Esophagus muscularis mucosa (tissue), 4 donors: ENCODE results near the gene CHRNA4. TPM values are rescaled to one million over a fixed set of nuclear protein-coding genes. Genes with fewer than 3 reads are reported as not detected.

ENCODE experiments used
- DNase-seq: peaks from one replicate; pipeline ENCODE4 v3.0.0-alpha.2; 2017; ENCODE audit errors: extremely low spot score
- H3K27ac ChIP-seq, 4 donors: fragments of 200-600 bp; sonication (generic); replicated peaks in 1 of 4; 1 replicate in 3 of 4; 2 replicates in 1 of 4; pipeline ENCODE4 v1.5.1; 2016 to 2019; ENCODE audit warnings: mild to moderate bottlenecking in 1 of 4
- H3K27me3 ChIP-seq, 4 donors: fragments of 200-600 bp; sonication (generic); one replicate each; pipeline versions ENCODE4 v1.5.1 to v1.6.0; 2016 to 2019
- H3K36me3 ChIP-seq, 4 donors: fragments of 200-600 bp; sonication (generic); one replicate each; pipeline ENCODE4 v1.5.1; 2016 to 2019
- H3K4me1 ChIP-seq, 4 donors: fragments of 200-600 bp; sonication (generic); one replicate each; pipeline ENCODE4 v1.5.1; 2016 to 2019
- H3K4me3 ChIP-seq, 4 donors: fragments of 200-600 bp; sonication (generic); 1 replicate in 2 of 4; 2 replicates in 2 of 4; pipeline ENCODE4 v1.5.1; 2016 to 2019; ENCODE audit warnings: mild to moderate bottlenecking in 4 of 4, moderate library complexity in 1 of 4
- H3K9me3 ChIP-seq, 4 donors: fragments of 200-600 bp; sonication (generic); 1 replicate in 3 of 4; 2 replicates in 1 of 4; pipeline ENCODE4 v1.5.1; 2016 to 2019
- CTCF ChIP-seq, 3 experiments: fragments of 200-600 bp in 2 of 3; fragments of 450-650 bp in 1 of 3; sonication (generic) in 2 of 3; IDR thresholded peaks; one replicate each; pipeline ENCODE4 v1.5.1; 2017 to 2019; ENCODE audit warnings: antibody characterized with exemption in 3 of 3, mild to moderate bottlenecking in 2 of 3, moderate library complexity in 1 of 3
- EP300 ChIP-seq: sonication (generic); formaldehyde crosslinking; IDR thresholded peaks from one replicate; pipeline ENCODE4 v1.6.1; 2017; ENCODE audit warnings: antibody characterized with exemption
- POLR2A ChIP-seq: fragments of 450-650 bp; IDR thresholded peaks from one replicate; pipeline ENCODE4 v1.6.1; 2017; ENCODE audit warnings: antibody characterized with exemption, moderate library complexity, mild to moderate bottlenecking, low read depth
- POLR2AphosphoS5 ChIP-seq, 2 donors: sonication (generic); formaldehyde crosslinking; IDR thresholded peaks; one replicate each; pipeline ENCODE4 v1.6.1; 2017; ENCODE audit warnings: antibody characterized with exemption in 2 of 2
- WGBS: methylation state at CpG from one replicate; pipeline ENCODE4 v1.1.5; 2018; 5-methylcytosine and 5-hydroxymethylcytosine counted together
- intact Hi-C: fragments of 100-400 bp; cut with DNase I; formaldehyde crosslinking; loops from one replicate; pipeline ENCODE4 v1.15.1; 2023
- total RNA-seq, 4 donors: library from RNA; depleted of rRNA; stranded (reverse); fragments of >200 nt; gene quantifications; one replicate each; pipeline versions ENCODE4 v1.1.0 to v1.2.1, GENCODE V29; 2016

Gene CHRNA4
- total RNA-seq, 4 donors from 2014 or later: not detected

GRCh38 chr20:63354636-63355350 lies 6.4 kb downstream of the CHRNA4 start:
- intact Hi-C loops: no loop called here
- no peaks in the 10 kb centered on the region for H3K36me3 ChIP-seq
- 90% methylated on average over 23 of the region's 25 CpGs for WGBS
- DNase-seq: no peak
- peaks cover 8 to 13% (median 11%) of the 10 kb centered on the region in 4 donors for H3K4me1 ChIP-seq
- no peaks in the 10 kb centered on the region for H3K9me3 ChIP-seq
- no peak for TF ChIP-seq CTCF (IDR thresholded peaks at IDR 0.05)
- no peak for TF ChIP-seq EP300
- no peak for TF ChIP-seq POLR2AphosphoS5 (IDR thresholded peaks at IDR 0.05)
- TF ChIP-seq POLR2A: no peak
- H3K27ac ChIP-seq: no peak overlapping the region
- no peak overlapping the region for H3K4me3 ChIP-seq
- H3K27me3 ChIP-seq: peaks cover 0 to 74% (median under 1%) of the 10 kb centered on the region in 4 donors

GRCh38 chr20:63352811-63353221 lies 8.3 kb downstream of the CHRNA4 start:
- TF ChIP-seq POLR2AphosphoS5 (IDR thresholded peaks at IDR 0.05): no peak
- no peak for TF ChIP-seq POLR2A
- TF ChIP-seq CTCF (IDR thresholded peaks at IDR 0.05): no peak
- no peak for TF ChIP-seq EP300
- DNase-seq: no peak
- WGBS: 100% methylated on average over 1 of the region's 12 CpGs
- intact Hi-C loops: no loop called here
- Histone ChIP-seq H3K27me3 (peaks cover 0 to 70% (median 0%) of the 10 kb centered on the region in 4 donors), H3K9me3 (no peaks in the 10 kb centered on the region), H3K4me3 (no peak overlapping the region), H3K27ac (no peak overlapping the region), H3K4me1 (peaks cover 8 to 13% (median 11%) of the 10 kb centered on the region in 4 donors), H3K36me3 (no peaks in the 10 kb centered on the region)

- H3K9me3 ChIP-seq: no peaks in the 10 kb centered on the region
- H3K27me3 ChIP-seq: peaks cover 0 to 74% (median 0%) of the 10 kb centered on the region in 4 donors
- TF ChIP-seq EP300 (no peak), POLR2A (no peak), CTCF (IDR thresholded peaks at IDR 0.05) (no peak), POLR2AphosphoS5 (IDR thresholded peaks at IDR 0.05) (no peak)
- WGBS: 44% methylated on average over 14 of the region's 28 CpGs
- intact Hi-C loops: no loop called here
- H3K4me1 ChIP-seq: peaks cover 8 to 13% (median 11%) of the 10 kb centered on the region in 4 donors
- no peak for DNase-seq
- H3K4me3 ChIP-seq: no peak overlapping the region
- no peaks in the 10 kb centered on the region for H3K36me3 ChIP-seq
- H3K27ac ChIP-seq: no peak overlapping the region
Observed at GRCh38 chr20:63351811-63352591, 9.1 kb downstream of the CHRNA4 start.

DNA sequence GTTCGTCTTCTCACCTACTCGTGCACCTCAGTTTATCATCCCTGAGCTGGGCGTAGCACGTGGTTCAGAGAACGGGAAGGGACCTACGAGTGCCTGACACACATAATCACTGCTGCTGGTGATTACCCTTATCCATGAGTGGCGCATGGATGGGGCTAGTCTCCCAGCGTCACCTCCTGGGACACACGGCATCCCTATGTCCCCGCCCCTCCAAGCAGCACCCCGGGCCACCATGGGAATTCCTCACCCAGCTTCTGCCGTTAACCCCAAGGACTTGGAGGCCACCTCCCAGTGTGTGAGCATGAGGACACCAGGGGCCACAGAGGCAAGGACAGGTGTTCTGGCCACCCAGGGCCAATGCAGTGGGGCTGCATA lies 9.8 kb downstream of the CHRNA4 start:
- intact Hi-C loops: no loop called here
- DNase-seq: no peak
- WGBS: 97% methylated on average over 10 of the region's 12 CpGs
- Histone ChIP-seq H3K27ac (no peak overlapping the region), H3K9me3 (no peaks in the 10 kb centered on the region), H3K27me3 (peaks cover 0 to 76% (median 0%) of the 10 kb centered on the region in 4 donors), H3K4me1 (peaks cover 8 to 16% (median 13%) of the 10 kb centered on the region in 4 donors), H3K4me3 (no peak overlapping the region), H3K36me3 (no peaks in the 10 kb centered on the region)
- TF ChIP-seq CTCF (IDR thresholded peaks at IDR 0.05) (no peak), POLR2AphosphoS5 (IDR thresholded peaks at IDR 0.05) (no peak), POLR2A (no peak), EP300 (no peak)
